ENCODE results near the gene LINC01488.

GRCh38 chr11:69489031-69489745, 7.7 kb downstream of the LINC01488 start:
- no peak for TF ChIP-seq HIVEP1 (CRISPR knock-in tag; IDR thresholded peaks at IDR 0.05)
- TF ChIP-seq NKRF (IDR thresholded peaks at IDR 0.05; ENCODE audit: borderline replicate concordance): no peak
- TF ChIP-seq RCOR1 (IDR thresholded peaks at IDR 0.05; ENCODE audit: borderline replicate concordance in 1 of 2, low read depth in 2 of 2, low read length in 2 of 2): no peak
- TF ChIP-seq TBL1XR1 (IDR thresholded peaks at IDR 0.05; ENCODE audit: low read length in 2 of 2): no peak
- TF ChIP-seq ZNF561 (CRISPR knock-in tag; conservative IDR thresholded peaks at IDR 0.05): no peak
- TF ChIP-seq EP300 (IDR thresholded peaks at IDR 0.05; ENCODE audit: low read length): no peak
- no peak for TF ChIP-seq SIX5 (IDR thresholded peaks at IDR 0.05; ENCODE audit: borderline replicate concordance in 1 of 2, insufficient read depth in 1 of 2, low read depth in 1 of 2, low read length in 2 of 2)

Data from K562 (cell line).